GM21528 (cell line): Measurements from ENCODE around the gene GLMN.

Source experiments
- ATAC-seq: cut with Tn5 transposase; IDR thresholded peaks from one replicate; pipeline ENCODE4 v1.9.1; 2021; ENCODE audit warnings: mild to moderate bottlenecking, moderate library complexity; ENCODE audit not compliant: unreplicated experiment, low FRiP score

GLMN gene

DNA sequence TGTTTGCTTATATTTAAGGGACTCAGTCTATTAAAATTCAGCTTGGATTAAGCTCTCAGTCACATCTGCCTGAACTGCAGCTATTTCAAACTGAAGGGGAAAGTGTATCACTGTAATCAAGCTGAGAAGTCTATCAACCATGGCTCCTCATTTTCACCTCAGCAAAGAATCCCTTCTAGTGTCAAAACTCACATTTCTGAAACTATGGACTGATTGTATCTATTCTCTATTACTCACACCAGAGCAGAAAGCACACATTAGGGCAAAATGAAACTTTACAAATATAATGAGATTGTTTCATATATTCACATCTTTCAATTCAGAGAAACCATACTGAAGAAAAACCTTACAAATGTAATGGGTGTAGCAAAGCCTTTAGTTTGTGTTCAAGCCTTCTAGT lies 95.7 kb downstream of the GLMN start:
- ATAC-seq: no peak

DNA sequence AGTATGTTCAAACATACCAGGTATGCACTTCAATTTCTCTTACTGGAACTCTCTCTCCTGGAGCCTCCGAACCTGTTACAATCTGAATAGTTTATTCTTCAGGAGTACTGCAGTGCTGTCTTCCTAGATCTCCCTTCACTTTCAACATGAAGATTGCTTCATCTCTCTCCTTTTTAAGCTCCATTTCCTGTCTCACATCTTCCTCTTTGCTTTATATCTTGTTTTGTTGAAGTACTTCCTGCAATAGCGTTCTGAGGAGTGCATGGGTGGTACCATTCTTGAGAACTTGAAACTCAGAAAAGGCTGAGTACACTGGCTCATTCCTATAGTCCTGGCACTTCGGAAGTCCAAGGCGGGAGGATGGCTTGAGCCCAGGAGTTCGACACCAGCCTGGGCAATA lies 96.8 kb downstream of the GLMN start:
- ATAC-seq: no peak
